NCI-H2171 (cell line): ENCODE measurements around the gene MBNL2.
A peak's percentile ranks its signal among the peaks of the same experiment; 100 is the strongest.
"Not testable (repeated sequence)": the region's sequence is repeated elsewhere in the genome, so short reads cannot be mapped to it uniquely, and the experiment has no call there.

Experiments used
- DNase-seq: peaks from one replicate; lab custom pipeline; 2025; lab: John Stamatoyannopoulos, UW

Gene MBNL2

GRCh38 chr13:97221989-97222700 is at the start of gene MBNL2:
TSS of gene MBNL2 (plus strand) at chr13:97222333. CDS start at chr13:97276236, 53,903 bp downstream.
- DNase-seq: peak; percentile 91

GRCh38 chr13:97174638-97175037 is 47.5 kb upstream of the MBNL2 start:
- no peak for DNase-seq

- no peak for DNase-seq
Observed at GRCh38 chr13:97175041-97175440, 47.1 kb upstream of the MBNL2 start.

GRCh38 chr13:97179501-97179900 is 42.6 kb upstream of the MBNL2 start:
- no peak for DNase-seq

GRCh38 chr13:97182111-97182890 is 39.8 kb upstream of the MBNL2 start:
- DNase-seq: no peak

- DNase-seq: no peak
Observed at GRCh38 chr13:97185291-97185690, 36.8 kb upstream of the MBNL2 start.

GRCh38 chr13:97185751-97186150 is 36.4 kb upstream of the MBNL2 start:
- no peak for DNase-seq

- no peak for DNase-seq
Observed at GRCh38 chr13:97188207-97188606, 33.9 kb upstream of the MBNL2 start.

GRCh38 chr13:97189928-97190327 is 32.2 kb upstream of the MBNL2 start:
- peak; percentile 51 for DNase-seq

GRCh38 chr13:97191142-97191541 is 31.0 kb upstream of the MBNL2 start:
- no peak for DNase-seq

- DNase-seq: peak; percentile 61
Observed at GRCh38 chr13:97191615-97192014, 30.5 kb upstream of the MBNL2 start.

GRCh38 chr13:97192166-97192565 is 30.0 kb upstream of the MBNL2 start:
- DNase-seq: no peak

GRCh38 chr13:97193577-97193976 is 28.6 kb upstream of the MBNL2 start:
- no peak for DNase-seq

GRCh38 chr13:97194479-97194878 is 27.7 kb upstream of the MBNL2 start:
- DNase-seq: no peak

GRCh38 chr13:97196340-97196739 is 25.8 kb upstream of the MBNL2 start:
- no peak for DNase-seq

- no peak for DNase-seq
Observed at GRCh38 chr13:97198753-97199152, 23.4 kb upstream of the MBNL2 start.

GRCh38 chr13:97199451-97199850 is 22.7 kb upstream of the MBNL2 start:
- DNase-seq: no peak

GRCh38 chr13:97200081-97200942 is 21.8 kb upstream of the MBNL2 start:
- DNase-seq: no peak

GRCh38 chr13:97202761-97203160 is 19.4 kb upstream of the MBNL2 start:
- DNase-seq: no peak

GRCh38 chr13:97205465-97205864 is 16.7 kb upstream of the MBNL2 start:
- DNase-seq: no peak

GRCh38 chr13:97205982-97206381 is 16.2 kb upstream of the MBNL2 start:
- DNase-seq: no peak

- DNase-seq: not testable (repeated sequence)
Observed at GRCh38 chr13:97207252-97207651, 14.9 kb upstream of the MBNL2 start.
